Activated B cell treated with CpG ODN at 0.5 μM for 24 hours (primary cell): Measurements from ENCODE around the gene PAPSS1. TPM values are rescaled to one million over a fixed set of nuclear protein-coding genes. Genes with fewer than 3 reads are reported as not detected.
"Not testable (repeated sequence)": the region's sequence is repeated elsewhere in the genome, so short reads cannot be mapped to it uniquely, and the experiment has no call there.

Experiments used
- ATAC-seq: fragments of 200-7000 bp; cut with Tn5 transposase; one replicate; pipeline ENCODE4 v1.10.0; 2021; ENCODE audit warnings: low read depth, mild to moderate bottlenecking, moderate library complexity
- CTCF ChIA-PET: fragments of 350-600 bp; sonication (Branson Sonifier 250); formaldehyde crosslinking; loops from one replicate; lab custom pipeline; 2021; ENCODE audit warnings: antibody characterized with exemption; lab: Charles Lee
- POLR2A ChIA-PET: fragments of 350-600 bp; sonication (Branson Sonifier 250); formaldehyde crosslinking; loops from one replicate; lab custom pipeline; 2021; ENCODE audit warnings: antibody characterized with exemption; lab: Charles Lee
- DNase-seq: peaks from one replicate; pipeline ENCODE4 v3.0.0; 2022
- H3K27ac Mint-ChIP-seq: one replicate; pipeline ENCODE4 v1.8.0; 2020; ENCODE audit warnings: mixed read lengths
- H3K27me3 Mint-ChIP-seq: one replicate; pipeline ENCODE4 v1.8.0; 2021; ENCODE audit warnings: mixed read lengths
- H3K36me3 Mint-ChIP-seq: one replicate; pipeline ENCODE4 v1.8.0; 2021; ENCODE audit warnings: low read depth, mixed read lengths
- H3K4me1 Mint-ChIP-seq: one replicate; pipeline ENCODE4 v1.8.0; 2021; ENCODE audit warnings: mixed read lengths
- H3K4me3 Mint-ChIP-seq: one replicate; pipeline ENCODE4 v1.8.0; 2020; ENCODE audit warnings: mild to moderate bottlenecking, mixed read lengths
- H3K9me3 Mint-ChIP-seq: one replicate; pipeline ENCODE4 v1.8.0; 2020; ENCODE audit warnings: mixed read lengths
- CTCF ChIP-seq: fragments of 200-600 bp; IDR thresholded peaks from one replicate; pipeline ENCODE4 v1.8.0; 2022; ENCODE audit warnings: antibody characterized with exemption, mild to moderate bottlenecking
- intact Hi-C: fragments of 100-400 bp; cut with micrococcal nuclease; formaldehyde crosslinking; loops from one replicate; pipeline ENCODE4 v1.15.1; 2024
- total RNA-seq: library from RNA; stranded (reverse); gene quantifications from 2 replicates; pipeline ENCODE4 v1.2.3, GENCODE V29; 2022

Gene PAPSS1
- total RNA-seq, 1 donor from 2014 or later, result 31.8 TPM

DNA sequence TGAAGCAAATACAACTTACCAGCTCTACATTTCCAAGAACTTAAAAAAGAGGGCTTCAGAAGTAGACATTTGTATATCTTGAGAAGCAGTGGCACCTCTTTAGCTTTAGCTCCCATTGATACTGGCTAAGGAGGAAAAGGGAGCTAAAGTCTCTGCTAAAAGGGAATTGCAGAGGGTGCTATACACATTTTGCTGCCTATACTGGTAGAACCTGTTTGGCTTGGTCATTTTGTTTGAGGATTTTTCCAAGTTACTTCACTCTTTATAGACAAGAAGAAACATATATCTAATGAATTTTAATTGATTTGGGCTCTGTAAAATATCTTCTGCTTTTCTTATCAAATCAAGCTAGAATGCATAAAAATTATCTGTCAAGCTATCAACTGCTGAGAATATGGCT, 11.8 kb downstream of the PAPSS1 start:
- no peaks in the 10 kb centered on the region for H3K27me3 Mint-ChIP-seq
- H3K4me1 Mint-ChIP-seq, result peaks cover 16% of the 10 kb centered on the region
- TF ChIP-seq CTCF, result no peak
- ATAC-seq, result no peak
- ChIA-PET POLR2A (no interaction called here), CTCF (no interaction called here)
- intact Hi-C loops, result no loop called here
- DNase-seq, result no peak
- H3K9me3 Mint-ChIP-seq, result peaks cover 29% of the 10 kb centered on the region
- peaks cover 20% of the 10 kb centered on the region for H3K36me3 Mint-ChIP-seq
- no peak overlapping the region for H3K4me3 Mint-ChIP-seq
- H3K27ac Mint-ChIP-seq, result no peak overlapping the region

- CTCF ChIA-PET, result no interaction called here
- Mint-ChIP-seq H3K27ac (no peak overlapping the region), H3K27me3 (no peaks in the 10 kb centered on the region), H3K4me1 (peaks cover 20% of the 10 kb centered on the region), H3K36me3 (peaks cover 34% of the 10 kb centered on the region), H3K4me3 (no peak overlapping the region), H3K9me3 (peaks cover 33% of the 10 kb centered on the region)
- ATAC-seq (no peak), DNase-seq (no peak)
- intact Hi-C loops, result no loop called here
- no peak for TF ChIP-seq CTCF
- POLR2A ChIA-PET, result no interaction called here
These were observed 14.1 kb downstream of the PAPSS1 start for GRCh38 chr4:107705742-107706556.

DNA sequence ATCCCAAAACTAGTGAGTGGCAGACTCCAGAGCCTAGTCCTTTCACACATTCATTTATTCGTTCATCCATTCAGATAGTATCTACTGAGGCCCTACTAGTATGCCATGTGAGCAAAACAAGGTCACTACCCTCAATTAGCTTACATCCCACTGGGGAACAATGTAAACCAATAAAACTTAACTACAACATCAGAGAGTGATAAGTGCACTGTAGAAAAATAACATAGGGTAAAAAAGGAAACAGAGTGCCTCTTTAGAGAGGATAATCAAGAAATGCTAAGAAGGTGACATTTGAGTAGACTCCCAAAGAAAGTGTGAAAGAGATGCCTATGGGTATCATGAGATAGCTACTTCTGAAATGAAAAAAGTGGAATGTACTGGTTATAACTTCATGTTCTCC, 18.5 kb downstream of the PAPSS1 start:
- intact Hi-C loops, result no loop called here
- ATAC-seq (no peak), DNase-seq (no peak)
- no peak for TF ChIP-seq CTCF
- Mint-ChIP-seq H3K27ac (no peak overlapping the region), H3K4me1 (peaks cover 4% of the 10 kb centered on the region), H3K4me3 (no peak overlapping the region), H3K36me3 (peaks cover 64% of the 10 kb centered on the region), H3K27me3 (no peaks in the 10 kb centered on the region), H3K9me3 (peaks cover 23% of the 10 kb centered on the region)
- ChIA-PET POLR2A (no interaction called here), CTCF (no interaction called here)

- Mint-ChIP-seq H3K36me3 (peaks cover 66% of the 10 kb centered on the region), H3K9me3 (peaks cover 13% of the 10 kb centered on the region), H3K27me3 (no peaks in the 10 kb centered on the region), H3K4me3 (no peak overlapping the region), H3K27ac (no peak overlapping the region), H3K4me1 (peaks cover 4% of the 10 kb centered on the region)
- TF ChIP-seq CTCF, result no peak
- ATAC-seq (no peak), DNase-seq (no peak)
- POLR2A ChIA-PET, result no interaction called here
- intact Hi-C loops, result no loop called here
- CTCF ChIA-PET, result no interaction called here
These were observed 20.4 kb downstream of the PAPSS1 start for GRCh38 chr4:107699466-107700206.

DNA sequence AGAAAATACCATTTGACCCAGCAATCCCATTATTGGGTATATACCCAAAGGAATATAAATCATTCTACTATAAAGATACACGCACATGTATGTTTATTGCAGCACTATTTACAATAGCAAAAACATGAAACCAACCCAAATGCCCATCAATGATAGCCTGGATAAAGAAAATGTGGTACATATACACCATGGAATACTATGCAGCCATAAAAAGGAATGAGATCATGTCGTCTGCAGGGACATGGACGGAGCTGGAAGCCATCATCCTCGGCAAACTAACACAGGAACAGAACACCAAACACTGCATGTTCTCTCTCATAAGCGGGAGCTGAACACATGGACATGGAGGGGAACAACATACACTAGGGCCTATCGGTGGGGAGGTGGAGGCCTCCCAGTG, 23.8 kb downstream of the PAPSS1 start:
- H3K4me1 Mint-ChIP-seq, DNase-seq, H3K9me3 Mint-ChIP-seq, H3K4me3 Mint-ChIP-seq, POLR2A ChIA-PET, CTCF ChIA-PET, H3K27me3 Mint-ChIP-seq, intact Hi-C loops, H3K27ac Mint-ChIP-seq, ATAC-seq: not testable (repeated sequence)
- peaks cover 74% of the 10 kb centered on the region for H3K36me3 Mint-ChIP-seq
